Motor neuron (in vitro differentiated cells): ENCODE results near the gene FJX1. TPM values are rescaled to one million over a fixed set of nuclear protein-coding genes. Genes with fewer than 3 reads are reported as not detected.

Experiments used
- ATAC-seq, 8 experiments: fragments of 200-7000 bp; cut with Tn5 transposase; replicated peaks in 6 of 8; 2 replicates each; pipeline ENCODE4 v1.8.0; 2021; ENCODE audit warnings: mild to moderate bottlenecking in 8 of 8, moderate library complexity in 8 of 8
- H3K27ac ChIP-seq, 2 donors: fragments of 250-450 bp; sonication (Bioruptor Pico); 2 replicates each; pipeline ENCODE4 v1.9.0; 2021; ENCODE audit warnings: antibody characterized with exemption in 2 of 2, mild to moderate bottlenecking in 2 of 2, moderate library complexity in 1 of 2
- H3K4me1 ChIP-seq, 2 donors: fragments of 250-450 bp; sonication (Bioruptor Pico); replicated peaks in 1 of 2; 2 replicates each; pipeline ENCODE4 v1.6.1; 2021; ENCODE audit warnings: antibody characterized with exemption in 2 of 2, mild to moderate bottlenecking in 2 of 2, moderate library complexity in 1 of 2
- H3K4me3 ChIP-seq, 5 donors: fragments of 250-450 bp; sonication (Bioruptor Pico); 2 replicates each; pipeline ENCODE4 v1.9.0; 2021; ENCODE audit warnings: antibody characterized with exemption in 5 of 5, mild to moderate bottlenecking in 5 of 5, moderate library complexity in 4 of 5
- WGBS, 10 experiments: fragments of 450-650 bp; shearing (Covaris generic); methylation state at CpG; one replicate each; pipeline ENCODE4 v1.0.0; 2022; 5-methylcytosine and 5-hydroxymethylcytosine counted together
- in situ Hi-C, 9 experiments: fragments of 400-800 bp; cut with MboI; loops; one replicate each; pipeline ENCODE4 v1.15.0; 2021; ENCODE audit warnings: low sequenced_read_pairs in 9 of 9, low pct_unique_long_range_greater_than_20kb in 2 of 9; ENCODE audit not compliant: unreplicated experiment in 9 of 9
- total RNA-seq, 8 experiments: library from RNA; unstranded; fragments of 300-600 nt; gene quantifications; 2 replicates each; pipeline versions ENCODE4 v1.2.3 to v1.2.4, GENCODE V29; 2022

The FJX1 gene
- total RNA-seq, 8 experiments from 2014 or later: 5.9 to 254 (median 19.8) TPM

GRCh38 chr11:35610631-35611030, 7.6 kb upstream of the FJX1 start:
- peak overlapping the region in 1 of 2 donors; percentile 63 for H3K27ac ChIP-seq
- WGBS, 10 experiments: 53 to 100% (median 86%) methylated on average over 1 to 7 of the region's 7 CpGs; no CpG with 5 or more reads in 1 of the 10 experiments
- no peak overlapping the region for H3K4me3 ChIP-seq
- peak in 5 of 8 experiments; percentile 2 to 74 (median 28) for ATAC-seq
- in situ Hi-C loops: loop anchor here in 7 of 9 experiments (10.0 to 25.0 kb wide), 7 partner anchors 202 to 877 kb away; no protein-coding TSS in a partner anchor
- peaks cover 21 to 31% of the 10 kb centered on the region in 2 donors for H3K4me1 ChIP-seq

DNA sequence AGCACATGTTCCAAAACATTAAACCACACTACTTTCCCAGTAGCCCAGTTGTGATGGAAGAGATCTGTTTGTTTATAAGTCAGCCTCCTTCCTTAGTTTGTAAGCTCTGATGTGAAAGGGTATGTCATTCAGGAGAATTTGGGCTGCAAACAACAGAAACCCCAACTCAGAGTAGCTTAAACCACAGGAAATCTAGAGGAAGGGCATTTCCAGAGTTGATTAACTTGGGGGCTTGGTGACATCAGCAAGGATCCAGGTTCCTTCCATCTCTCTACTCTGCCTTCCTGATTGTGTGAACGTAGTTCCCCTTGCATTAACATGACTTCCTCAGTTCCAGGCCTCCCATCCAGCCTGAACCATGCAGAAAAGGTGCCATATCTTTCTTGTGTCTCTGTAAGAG, 6.5 kb upstream of the FJX1 start:
- WGBS, 10 experiments: 14 to 80% (median 45%) methylated on average over 1 of the region's 1 CpG; no CpG with 5 or more reads in 6 of the 10 experiments

DNA sequence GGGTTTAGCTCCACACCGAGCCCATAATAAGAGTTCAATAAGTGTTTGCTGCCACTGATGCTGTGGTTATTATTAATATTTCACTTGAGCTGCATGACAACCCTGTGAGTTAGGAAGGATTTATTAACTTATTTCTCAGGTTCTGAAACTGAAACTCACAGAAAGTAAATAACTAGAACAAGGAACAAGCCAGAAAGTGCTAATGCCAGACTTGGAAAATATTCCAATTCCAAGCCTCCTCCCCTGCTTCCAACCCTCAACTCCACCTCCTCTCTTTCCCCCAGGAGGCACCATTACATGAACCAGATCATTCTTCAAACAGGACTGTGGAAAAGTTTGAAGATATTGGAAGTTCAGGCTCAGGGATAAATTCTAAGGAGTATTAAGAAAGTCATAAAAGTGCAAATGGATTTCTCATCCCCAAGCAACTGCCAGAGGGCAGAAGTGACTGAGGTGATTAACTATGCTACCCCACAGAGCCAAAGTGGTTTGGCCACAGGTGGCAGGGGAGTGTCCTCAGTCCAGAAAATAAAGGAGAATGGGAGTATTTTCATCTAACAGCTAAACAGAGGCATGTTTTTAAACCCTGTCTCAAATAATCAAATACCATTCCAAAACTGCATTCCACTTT, 3.2 kb upstream of the FJX1 start:
- no peak for ATAC-seq
- Histone ChIP-seq H3K27ac (no peak overlapping the region), H3K4me3 (no peak overlapping the region), H3K4me1 (peaks cover 9 to 23% of the 10 kb centered on the region in 2 donors)
- 0 to 100% (median 69%) methylated on average over 1 of the region's 1 CpG; no CpG with 5 or more reads in 4 of the 10 experiments for WGBS, 10 experiments
- in situ Hi-C loops: loop anchor here in 7 of 9 experiments (10.0 to 25.0 kb wide), 7 partner anchors 197 to 872 kb away; no protein-coding TSS in a partner anchor

More for the DNA sequence above, 6.5 kb upstream of the FJX1 start:
- in situ Hi-C loops: loop anchor here in 7 of 9 experiments (10.0 to 25.0 kb wide), 7 partner anchors 201 to 876 kb away; no protein-coding TSS in a partner anchor
- ATAC-seq: no peak
- peaks cover 16 to 25% of the 10 kb centered on the region in 2 donors for H3K4me1 ChIP-seq
- no peak overlapping the region for H3K27ac ChIP-seq
- no peak overlapping the region for H3K4me3 ChIP-seq

DNA sequence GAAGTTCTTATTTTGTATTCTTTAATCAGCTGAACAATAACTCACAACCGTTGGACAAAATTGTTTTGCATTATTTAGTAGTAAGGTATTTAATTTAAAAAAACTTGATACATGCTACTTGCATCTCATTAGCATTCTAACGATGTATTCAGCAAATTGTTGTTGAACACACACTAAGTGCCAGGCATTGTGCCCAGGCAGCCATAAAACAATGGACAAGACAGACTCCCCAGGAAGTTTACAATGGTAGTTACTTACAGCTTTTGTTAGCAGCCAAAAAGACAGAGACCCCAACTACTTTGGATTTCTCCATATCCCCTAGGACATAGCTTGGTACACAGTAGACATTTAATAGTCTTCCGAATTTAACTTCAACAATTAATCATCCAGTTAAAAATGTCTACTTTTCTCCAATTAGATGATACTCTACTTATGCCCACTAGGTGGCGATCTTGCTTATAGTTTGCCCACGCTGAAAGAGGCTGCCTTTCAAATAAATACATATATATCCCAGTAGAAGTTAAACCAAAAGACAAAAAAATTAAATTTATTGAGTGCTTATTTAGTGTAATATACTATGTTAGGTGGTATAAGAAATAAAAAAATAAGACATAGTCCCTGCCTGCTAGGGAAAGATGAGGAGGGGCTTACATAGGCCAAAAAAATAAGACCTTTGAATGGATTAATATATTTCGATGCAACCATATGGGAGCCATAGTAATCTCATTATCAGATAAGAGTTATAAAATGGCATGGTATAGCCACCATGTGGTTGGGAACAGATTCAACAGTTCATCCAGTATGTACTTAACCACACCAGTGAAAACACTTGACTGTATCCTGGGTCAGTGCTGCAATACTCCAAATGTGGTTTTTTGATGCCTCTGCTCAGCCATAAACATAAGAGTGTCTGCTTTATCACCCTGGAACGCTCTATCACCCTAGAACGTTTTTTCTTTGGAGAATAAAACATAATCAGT, 2.0 kb upstream of the FJX1 start:
- H3K27ac ChIP-seq: no peak overlapping the region
- no peak overlapping the region for H3K4me3 ChIP-seq
- peaks cover 14 to 18% of the 10 kb centered on the region in 2 donors for H3K4me1 ChIP-seq
- WGBS, 10 experiments: 2 to 73% (median 21%) methylated on average over 2 to 8 of the region's 8 CpGs
- in situ Hi-C loops: loop anchor here in 7 of 9 experiments (10.0 to 25.0 kb wide), 7 partner anchors 196 to 871 kb away; no protein-coding TSS in a partner anchor
- no peak for ATAC-seq

DNA sequence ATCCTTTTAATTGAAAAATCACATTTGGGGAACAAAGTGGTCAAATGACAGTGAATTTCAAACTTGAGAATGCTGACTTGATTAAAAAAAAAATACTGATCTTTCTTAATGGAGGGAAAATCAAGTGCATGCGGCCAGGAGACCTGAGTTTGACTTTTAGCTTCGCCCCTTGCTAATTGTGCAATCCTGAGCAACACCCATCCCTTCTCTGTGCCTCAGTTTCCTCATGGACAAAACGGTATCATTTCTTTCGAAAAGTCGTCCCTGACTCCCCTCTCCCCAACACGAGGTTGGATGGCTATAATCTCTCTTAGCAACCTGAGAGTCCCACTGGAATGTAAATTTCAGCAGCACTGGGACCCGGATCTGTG, 959 bp upstream of the FJX1 start:
- peak overlapping the region; percentile 58 to 95 (median 91) for H3K4me3 ChIP-seq
- no peak for ATAC-seq
- peaks cover 19 to 24% of the 10 kb centered on the region in 2 donors for H3K4me1 ChIP-seq
- H3K27ac ChIP-seq: peak overlapping the region in 1 of 2 donors; percentile 97
- in situ Hi-C loops: loop anchor here in 7 of 9 experiments (10.0 to 25.0 kb wide), 7 partner anchors 195 to 870 kb away; no protein-coding TSS in a partner anchor
- 25 to 100% (median 59%) methylated on average over 1 to 7 of the region's 7 CpGs; no CpG with 5 or more reads in 2 of the 10 experiments for WGBS, 10 experiments

DNA sequence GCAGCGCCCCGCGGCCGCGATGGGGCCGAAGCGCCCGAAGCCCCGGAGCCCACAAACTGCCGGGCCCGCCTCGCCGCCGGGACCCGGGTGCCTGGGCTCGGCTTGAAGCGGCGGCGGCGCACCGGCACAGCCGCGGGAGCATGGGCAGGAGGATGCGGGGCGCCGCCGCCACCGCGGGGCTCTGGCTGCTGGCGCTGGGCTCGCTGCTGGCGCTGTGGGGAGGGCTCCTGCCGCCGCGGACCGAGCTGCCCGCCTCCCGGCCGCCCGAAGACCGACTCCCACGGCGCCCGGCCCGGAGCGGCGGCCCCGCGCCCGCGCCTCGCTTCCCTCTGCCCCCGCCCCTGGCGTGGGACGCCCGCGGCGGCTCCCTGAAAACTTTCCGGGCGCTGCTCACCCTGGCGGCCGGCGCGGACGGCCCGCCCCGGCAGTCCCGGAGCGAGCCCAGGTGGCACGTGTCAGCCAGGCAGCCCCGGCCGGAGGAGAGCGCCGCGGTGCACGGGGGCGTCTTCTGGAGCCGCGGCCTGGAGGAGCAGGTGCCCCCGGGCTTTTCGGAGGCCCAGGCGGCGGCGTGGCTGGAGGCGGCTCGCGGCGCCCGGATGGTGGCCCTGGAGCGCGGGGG, 346 bp downstream of the FJX1 start:
- Histone ChIP-seq H3K4me3 (peak overlapping the region; percentile 58 to 95 (median 91)), H3K27ac (peak overlapping the region; percentile 86 to 97), H3K4me1 (peaks cover 24 to 26% of the 10 kb centered on the region in 2 donors)
- WGBS, 10 experiments: no CpG with 5 or more reads among the region's 91 CpGs
- ATAC-seq: peak; percentile 7 to 53 (median 25)
- in situ Hi-C loops: loop anchor here in 7 of 9 experiments (10.0 to 25.0 kb wide), 7 partner anchors 194 to 869 kb away; no protein-coding TSS in a partner anchor

DNA sequence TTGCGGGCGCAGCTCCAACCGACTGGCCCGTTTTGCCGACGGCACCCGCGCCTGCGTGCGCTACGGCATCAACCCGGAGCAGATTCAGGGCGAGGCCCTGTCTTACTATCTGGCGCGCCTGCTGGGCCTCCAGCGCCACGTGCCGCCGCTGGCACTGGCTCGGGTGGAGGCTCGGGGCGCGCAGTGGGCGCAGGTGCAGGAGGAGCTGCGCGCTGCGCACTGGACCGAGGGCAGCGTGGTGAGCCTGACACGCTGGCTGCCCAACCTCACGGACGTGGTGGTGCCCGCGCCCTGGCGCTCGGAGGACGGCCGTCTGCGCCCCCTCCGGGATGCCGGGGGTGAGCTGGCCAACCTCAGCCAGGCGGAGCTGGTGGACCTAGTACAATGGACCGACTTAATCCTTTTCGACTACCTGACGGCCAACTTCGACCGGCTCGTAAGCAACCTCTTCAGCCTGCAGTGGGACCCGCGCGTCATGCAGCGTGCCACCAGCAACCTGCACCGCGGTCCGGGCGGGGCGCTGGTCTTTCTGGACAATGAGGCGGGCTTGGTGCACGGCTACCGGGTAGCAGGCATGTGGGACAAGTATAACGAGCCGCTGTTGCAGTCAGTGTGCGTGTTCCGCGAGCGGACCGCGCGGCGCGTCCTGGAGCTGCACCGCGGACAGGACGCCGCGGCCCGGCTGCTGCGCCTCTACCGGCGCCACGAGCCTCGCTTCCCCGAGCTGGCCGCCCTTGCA, 1.0 kb downstream of the FJX1 start:
- WGBS, 10 experiments: 0 to 11% methylated on average over 1 to 11 of the region's 84 CpGs; no CpG with 5 or more reads in 8 of the 10 experiments
- Histone ChIP-seq H3K4me3 (peak overlapping the region; percentile 58 to 95 (median 91)), H3K4me1 (peaks cover 29 to 33% of the 10 kb centered on the region in 2 donors), H3K27ac (peak overlapping the region; percentile 86 to 97)
- peak; percentile 34 to 57 (median 48) for ATAC-seq
- in situ Hi-C loops: loop anchor here in 7 of 9 experiments (10.0 to 25.0 kb wide), 7 partner anchors 193 to 868 kb away; no protein-coding TSS in a partner anchor

GRCh38 chr11:35619855-35620640, 1.8 kb downstream of the FJX1 start:
- 0 to 66% (median 5%) methylated on average over 5 to 16 of the region's 33 CpGs; no CpG with 5 or more reads in 2 of the 10 experiments for WGBS, 10 experiments
- peak in 5 of 8 experiments; percentile 49 to 65 (median 57) for ATAC-seq
- H3K4me1 ChIP-seq: peaks cover 34% of the 10 kb centered on the region in 2 donors
- H3K27ac ChIP-seq: peak overlapping the region; percentile 86 to 97
- in situ Hi-C loops: loop anchor here in 7 of 9 experiments (10.0 to 25.0 kb wide), 7 partner anchors 192 to 867 kb away; no protein-coding TSS in a partner anchor
- H3K4me3 ChIP-seq: peak overlapping the region; percentile 58 to 95 (median 91)

- in situ Hi-C loops: loop anchor here in 7 of 9 experiments (25.0 kb wide), 5 partner anchors 192 to 867 kb away; no protein-coding TSS in a partner anchor
- H3K27ac ChIP-seq: peak overlapping the region; percentile 21 to 97
- H3K4me3 ChIP-seq: peak overlapping the region; percentile 58 to 95 (median 91)
- H3K4me1 ChIP-seq: peaks cover 34% of the 10 kb centered on the region in 2 donors
- no peak for ATAC-seq
- 31 to 100% (median 67%) methylated on average over 1 to 2 of the region's 2 CpGs; no CpG with 5 or more reads in 2 of the 10 experiments for WGBS, 10 experiments
Observed at GRCh38 chr11:35620795-35621194, 2.5 kb downstream of the FJX1 start.

DNA sequence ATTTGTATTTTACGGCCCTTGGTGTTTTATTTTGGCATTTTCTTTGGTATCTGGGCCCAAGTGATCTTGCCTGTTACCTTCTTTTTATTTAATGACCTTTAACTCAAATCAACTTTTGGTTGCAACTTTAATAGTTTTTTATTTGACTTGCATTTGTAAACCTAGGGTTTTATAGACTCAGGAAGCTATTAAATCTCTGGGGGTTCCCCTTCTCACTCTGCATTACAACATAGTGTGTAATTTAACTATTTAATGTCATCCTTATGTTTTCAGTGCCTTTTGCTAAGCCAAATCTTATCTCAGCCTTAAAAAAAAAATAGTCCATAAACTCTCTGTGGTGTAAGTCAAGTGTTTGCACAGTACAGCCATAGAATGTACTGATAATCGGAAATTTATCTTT, 3.4 kb downstream of the FJX1 start:
- peak overlapping the region in 4 of 5 donors; percentile 58 to 95 (median 92) for H3K4me3 ChIP-seq
- H3K27ac ChIP-seq: no peak overlapping the region
- H3K4me1 ChIP-seq: peaks cover 32 to 33% of the 10 kb centered on the region in 2 donors
- in situ Hi-C loops: loop anchor here in 7 of 9 experiments (25.0 kb wide), 5 partner anchors 191 to 866 kb away; no protein-coding TSS in a partner anchor
- 63 to 100% (median 85%) methylated on average over 1 to 2 of the region's 2 CpGs for WGBS, 10 experiments
- ATAC-seq: no peak

GRCh38 chr11:35622070-35622469, 3.8 kb downstream of the FJX1 start:
- in situ Hi-C loops: loop anchor here in 7 of 9 experiments (25.0 kb wide), 5 partner anchors 190 to 865 kb away; no protein-coding TSS in a partner anchor
- no peak for ATAC-seq

More at GRCh38 chr11:35622070-35622469, 3.8 kb downstream of the FJX1 start:
- Histone ChIP-seq H3K4me3 (peak overlapping the region in 1 of 5 donors; percentile 95), H3K27ac (no peak overlapping the region), H3K4me1 (peaks cover 28 to 32% of the 10 kb centered on the region in 2 donors)
- 17 to 80% (median 55%) methylated on average over 1 to 3 of the region's 3 CpGs; no CpG with 5 or more reads in 3 of the 10 experiments for WGBS, 10 experiments
